AG10803 (cell line): Measurements from ENCODE around the gene CD6.

Experiments
- DNase-seq: peaks from one replicate; pipeline ENCODE4 v3.0.0; 2010; ENCODE audit warnings: low read depth
- H3K4me3 ChIP-seq: 2 replicates; pipeline ENCODE4 v1.5.1; 2011; ENCODE audit warnings: mild to moderate bottlenecking, low read length, control low read depth
- CTCF ChIP-seq: conservative IDR thresholded peaks from 2 replicates; pipeline ENCODE4 v1.5.1; 2011; ENCODE audit warnings: mild to moderate bottlenecking, low read length, control low read depth, inconsistent platforms

CD6 gene

DNA sequence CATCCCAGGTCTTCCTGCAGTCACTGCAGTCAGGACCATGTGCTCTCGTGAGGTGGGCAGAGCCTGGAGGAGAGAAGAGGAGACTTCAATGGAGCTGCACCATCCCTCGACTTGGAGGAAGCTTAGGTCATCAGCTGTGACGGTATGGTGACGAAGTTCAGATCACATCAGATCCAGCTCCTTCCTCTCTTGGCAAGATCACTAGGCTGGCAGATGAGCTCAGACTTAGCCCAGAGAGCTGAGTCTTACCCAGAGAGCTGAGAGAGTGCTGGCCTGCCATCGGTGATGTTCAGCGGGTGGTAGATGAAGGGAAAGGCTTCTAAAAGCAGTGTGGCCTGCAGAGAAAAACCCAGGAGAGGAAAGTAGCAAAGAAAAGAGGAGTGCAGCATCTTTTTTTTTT lies 17.7 kb upstream of the CD6 start:
- no peak for TF ChIP-seq CTCF
- no peak overlapping the region for H3K4me3 ChIP-seq
- DNase-seq, result peak; percentile 33

GRCh38 chr11:60954421-60954820 lies 17.1 kb upstream of the CD6 start:
- TF ChIP-seq CTCF, result no peak
- H3K4me3 ChIP-seq, result no peak overlapping the region
- DNase-seq, result no peak

DNA sequence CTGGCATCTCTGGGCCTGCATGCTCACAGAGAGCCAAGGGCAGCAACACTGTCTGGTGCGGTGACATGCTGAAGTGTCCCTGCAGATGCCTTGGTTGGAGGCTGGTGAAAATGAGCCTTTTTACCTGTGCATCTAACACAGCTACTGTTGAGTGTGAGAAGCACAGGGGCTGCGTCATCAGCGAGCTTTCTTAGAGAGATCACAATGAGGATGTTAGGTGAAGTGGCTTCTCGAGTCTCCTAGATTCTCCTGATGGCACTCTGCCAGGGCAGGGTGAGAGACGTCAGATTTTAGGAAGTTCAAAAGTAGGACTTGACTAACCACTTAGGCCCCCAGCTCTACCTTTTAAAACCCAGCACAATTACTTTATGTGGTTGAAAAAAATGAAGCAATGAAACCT lies 15.9 kb upstream of the CD6 start:
- no peak for TF ChIP-seq CTCF
- no peak overlapping the region for H3K4me3 ChIP-seq
- no peak for DNase-seq

DNA sequence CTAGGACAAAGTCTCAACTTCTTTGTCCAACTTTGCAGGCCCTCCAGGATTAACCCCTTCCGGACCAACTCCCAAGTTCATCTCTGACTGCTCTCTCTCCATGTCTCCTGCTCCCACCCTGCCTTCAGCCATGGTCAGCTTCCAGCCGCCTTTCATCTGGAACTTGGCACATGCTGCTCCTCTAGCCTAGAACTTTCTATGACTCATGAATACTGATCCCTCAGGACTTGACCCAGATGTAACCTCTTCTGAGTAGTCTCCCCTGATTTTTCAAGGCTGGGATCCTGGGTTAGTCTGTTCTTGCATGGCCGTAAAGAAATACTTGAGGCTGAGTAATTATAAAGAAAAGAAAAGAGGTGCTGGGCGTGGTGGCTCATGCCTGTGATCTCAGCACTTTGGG lies 14.3 kb upstream of the CD6 start:
- no peak for TF ChIP-seq CTCF
- no peak for DNase-seq
- H3K4me3 ChIP-seq, result no peak overlapping the region

- peak; percentile 42 for DNase-seq
- no peak for TF ChIP-seq CTCF
- H3K4me3 ChIP-seq, result no peak overlapping the region
Observed at GRCh38 chr11:60959431-60959830, 12.0 kb upstream of the CD6 start.

DNA sequence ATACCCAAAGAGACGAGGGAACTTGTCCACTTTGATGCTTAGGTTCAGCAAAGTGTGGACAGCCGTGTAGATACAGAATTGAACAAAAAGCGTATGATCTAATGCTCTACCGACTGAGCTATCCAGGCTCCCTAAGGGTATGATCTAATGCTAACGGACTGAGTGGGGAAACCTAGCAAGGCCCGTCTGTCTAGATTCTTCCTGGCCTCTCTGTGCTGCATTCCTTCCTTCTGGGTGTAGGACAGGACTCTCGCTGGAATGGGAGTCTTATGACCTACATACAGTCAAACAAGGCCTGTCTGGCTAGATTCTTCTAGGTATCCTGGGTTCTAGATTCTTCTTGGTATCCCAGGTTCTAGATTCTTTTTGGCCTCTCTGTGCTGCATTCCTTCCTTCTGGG lies 11.1 kb upstream of the CD6 start:
- TF ChIP-seq CTCF, result no peak
- no peak for DNase-seq
- no peak overlapping the region for H3K4me3 ChIP-seq

GRCh38 chr11:60964801-60965200 lies 6.7 kb upstream of the CD6 start:
- no peak for DNase-seq
- no peak overlapping the region for H3K4me3 ChIP-seq
- TF ChIP-seq CTCF, result no peak
